Transverse colon (tissue), 4 donors: Measurements from ENCODE around the gene SSBP4. TPM values are rescaled to one million over a fixed set of nuclear protein-coding genes. Genes with fewer than 3 reads are reported as not detected.

Source experiments
- DNase-seq: peaks from one replicate; pipeline ENCODE4 v3.0.0-alpha.2; 2019
- H3K27ac ChIP-seq, 4 donors: fragments of 200-600 bp; sonication (generic); 2 replicates each; pipeline ENCODE4 v1.5.1; 2016 to 2018; ENCODE audit warnings: inconsistent platforms in 4 of 4
- H3K27me3 ChIP-seq: fragments of 200-600 bp; sonication (generic); 2 replicates; pipeline ENCODE4 v1.5.1; 2017; ENCODE audit warnings: inconsistent platforms
- H3K36me3 ChIP-seq, 4 donors: fragments of 200-600 bp; sonication (generic); 2 replicates each; pipeline ENCODE4 v1.5.1; 2017 to 2019; ENCODE audit warnings: inconsistent platforms in 4 of 4
- H3K4me1 ChIP-seq, 4 donors: fragments of 200-600 bp; sonication (generic); 2 replicates each; pipeline ENCODE4 v1.5.1; 2017 to 2020; ENCODE audit warnings: inconsistent platforms in 4 of 4
- H3K4me3 ChIP-seq, 4 donors: fragments of 200-600 bp; sonication (generic); 1 replicate in 1 of 4; 2 replicates in 3 of 4; pipeline versions ENCODE4 v1.5.1 to v1.6.1; 2017 to 2019; ENCODE audit warnings: inconsistent platforms in 4 of 4
- H3K9me3 ChIP-seq, 2 donors: fragments of 200-600 bp; sonication (generic); 2 replicates each; pipeline ENCODE4 v1.5.1; 2017 to 2019; ENCODE audit warnings: inconsistent platforms in 2 of 2
- EP300 ChIP-seq: sonication (generic); formaldehyde crosslinking; IDR thresholded peaks from one replicate; pipeline ENCODE4 v1.6.1; 2017; ENCODE audit warnings: antibody characterized with exemption, low read depth
- POLR2A ChIP-seq: fragments of 450-650 bp; IDR thresholded peaks from one replicate; pipeline ENCODE4 v1.6.1; 2016; ENCODE audit warnings: antibody characterized with exemption, mild to moderate bottlenecking, moderate library complexity
- POLR2AphosphoS5 ChIP-seq, 3 donors: sonication (generic); formaldehyde crosslinking; IDR thresholded peaks; one replicate each; pipeline ENCODE4 v1.6.1; 2016; ENCODE audit warnings: antibody characterized with exemption in 3 of 3
- WGBS, 2 donors: methylation state at CpG; one replicate each; pipeline ENCODE4 v1.1.5; 2018; ENCODE audit warnings: low coverage in 1 of 2; 5-methylcytosine and 5-hydroxymethylcytosine counted together
- in situ Hi-C, 4 donors: fragments of 200-750 bp; cut with MboI; loops; one replicate each; pipeline versions ENCODE4 v1.15.0 to v1.15.1; 2017; ENCODE audit warnings: low sequenced_read_pairs in 3 of 4, low pct_ligation_motif_present in 1 of 4, low pct_unique_long_range_greater_than_20kb in 1 of 4
- intact Hi-C: fragments of 100-400 bp; cut with DNase I; formaldehyde crosslinking; loops from one replicate; pipeline ENCODE4 v1.15.1; 2023; ENCODE audit warnings: low total_unique reads
- total RNA-seq, 4 donors: library from RNA; depleted of rRNA; stranded (reverse); fragments of >200 nt; gene quantifications; one replicate each; pipeline ENCODE4 v1.1.0, GENCODE V29; 2016
- TF ChIP-seq, protein P1 (sequence below), 5 experiments: fragments of 200-600 bp in 3 of 5; fragments of 450-650 bp in 2 of 5; sonication (generic) in 3 of 5; IDR thresholded peaks; 1 replicate in 2 of 5; 2 replicates in 3 of 5; pipeline ENCODE4 v1.5.1; 2016 to 2017; ENCODE audit warnings: antibody characterized with exemption in 5 of 5, inconsistent platforms in 3 of 5, mild to moderate bottlenecking in 2 of 5, moderate library complexity in 1 of 5

The SSBP4 gene
- total RNA-seq, 4 donors from 2014 or later, result 9.4 to 40.4 (median 32.2) TPM

DNA sequence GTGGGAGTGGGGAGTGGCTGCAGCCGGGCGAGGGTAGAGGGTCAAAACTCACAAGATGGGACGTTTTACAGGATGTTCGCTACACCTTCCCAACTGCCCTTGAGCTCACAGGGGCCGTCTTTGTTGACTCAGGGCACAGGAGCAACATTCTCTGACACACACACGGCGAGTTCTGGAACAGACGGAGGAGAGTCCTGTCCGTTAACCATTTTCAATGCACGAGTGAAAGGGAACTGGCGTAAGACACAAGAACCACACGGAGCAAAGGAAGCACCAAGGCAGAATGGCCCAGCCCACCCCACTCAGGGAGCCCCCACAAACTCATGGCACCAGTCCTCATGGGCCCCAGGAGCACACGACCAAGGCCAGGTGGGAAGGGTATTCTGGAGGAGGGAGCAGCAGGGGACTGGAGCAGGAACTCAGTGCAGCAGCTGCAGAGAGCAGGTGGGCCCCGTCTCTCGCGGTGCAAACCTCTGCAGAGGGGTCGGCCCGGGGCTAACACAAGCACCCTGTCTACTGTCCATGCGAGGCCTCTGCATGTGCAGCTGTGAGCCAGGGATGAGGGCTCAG is 56.6 kb downstream of the SSBP4 start:
- 72% methylated on average over 19 of the region's 19 CpGs; no CpG with 5 or more reads in 1 of the 2 donors for WGBS, 2 donors
- H3K4me1 ChIP-seq, result peaks cover 46 to 66% (median 58%) of the 10 kb centered on the region in 4 donors
- no peak overlapping the region for H3K4me3 ChIP-seq
- intact Hi-C loops (loop anchor here (5.0 kb wide), 1 partner anchor 486 kb away; no protein-coding TSS in a partner anchor), in situ Hi-C loops (no loop called here)
- no peaks in the 10 kb centered on the region for H3K9me3 ChIP-seq
- no peak for DNase-seq
- TF ChIP-seq POLR2A (no peak), POLR2AphosphoS5 (IDR thresholded peaks at IDR 0.05) (no peak), EP300 (no peak)
- TF ChIP-seq, protein P1, sequence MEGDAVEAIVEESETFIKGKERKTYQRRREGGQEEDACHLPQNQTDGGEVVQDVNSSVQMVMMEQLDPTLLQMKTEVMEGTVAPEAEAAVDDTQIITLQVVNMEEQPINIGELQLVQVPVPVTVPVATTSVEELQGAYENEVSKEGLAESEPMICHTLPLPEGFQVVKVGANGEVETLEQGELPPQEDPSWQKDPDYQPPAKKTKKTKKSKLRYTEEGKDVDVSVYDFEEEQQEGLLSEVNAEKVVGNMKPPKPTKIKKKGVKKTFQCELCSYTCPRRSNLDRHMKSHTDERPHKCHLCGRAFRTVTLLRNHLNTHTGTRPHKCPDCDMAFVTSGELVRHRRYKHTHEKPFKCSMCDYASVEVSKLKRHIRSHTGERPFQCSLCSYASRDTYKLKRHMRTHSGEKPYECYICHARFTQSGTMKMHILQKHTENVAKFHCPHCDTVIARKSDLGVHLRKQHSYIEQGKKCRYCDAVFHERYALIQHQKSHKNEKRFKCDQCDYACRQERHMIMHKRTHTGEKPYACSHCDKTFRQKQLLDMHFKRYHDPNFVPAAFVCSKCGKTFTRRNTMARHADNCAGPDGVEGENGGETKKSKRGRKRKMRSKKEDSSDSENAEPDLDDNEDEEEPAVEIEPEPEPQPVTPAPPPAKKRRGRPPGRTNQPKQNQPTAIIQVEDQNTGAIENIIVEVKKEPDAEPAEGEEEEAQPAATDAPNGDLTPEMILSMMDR (IDR thresholded peaks at IDR 0.05), result no peak
- no peaks in the 10 kb centered on the region for H3K27me3 ChIP-seq
- H3K27ac ChIP-seq, result peak overlapping the region; percentile 43 to 82 (median 62)
- no peaks in the 10 kb centered on the region for H3K36me3 ChIP-seq

DNA sequence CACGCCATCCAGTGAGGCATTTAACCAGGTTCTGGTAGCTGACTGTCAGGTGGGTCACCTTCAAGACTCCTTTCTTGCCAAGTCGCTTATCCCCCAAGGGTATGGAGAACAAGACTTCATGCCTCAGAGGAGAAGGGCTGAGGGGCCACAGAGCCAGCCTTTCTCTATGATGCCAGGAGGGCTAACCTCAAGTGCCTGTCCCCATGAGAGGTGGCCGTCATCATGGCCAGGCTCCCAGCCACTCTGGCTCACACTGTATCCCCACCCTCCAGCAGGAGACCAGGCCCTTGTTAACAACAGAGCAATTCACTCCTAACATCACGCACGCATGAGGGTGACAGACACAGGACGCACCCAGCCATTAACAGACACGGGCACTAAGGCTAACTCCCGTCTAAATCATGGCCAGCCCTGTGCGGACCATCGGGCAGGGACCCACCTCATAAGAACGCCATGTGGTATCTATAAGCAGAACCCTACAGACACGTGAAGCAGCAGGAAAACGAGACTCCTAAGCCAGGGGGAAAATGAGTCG is 57.4 kb downstream of the SSBP4 start:
- H3K4me1 ChIP-seq, result peaks cover 49 to 72% (median 63%) of the 10 kb centered on the region in 4 donors
- DNase-seq, result no peak
- no peaks in the 10 kb centered on the region for H3K27me3 ChIP-seq
- H3K36me3 ChIP-seq, result no peaks in the 10 kb centered on the region
- no peaks in the 10 kb centered on the region for H3K9me3 ChIP-seq
- WGBS, 2 donors, result 86 to 92% methylated on average over 6 to 14 of the region's 14 CpGs
- H3K4me3 ChIP-seq, result no peak overlapping the region
- H3K27ac ChIP-seq, result peak overlapping the region; percentile 43 to 88 (median 81)
- intact Hi-C loops, result loop anchor here (5.0 kb wide), 1 partner anchor 486 kb away; no protein-coding TSS in a partner anchor
- in situ Hi-C loops, result no loop called here
- no peak for TF ChIP-seq POLR2AphosphoS5 (IDR thresholded peaks at IDR 0.05)
- TF ChIP-seq POLR2A, result no peak
- no peak for TF ChIP-seq EP300
- TF ChIP-seq, protein P1 (IDR thresholded peaks at IDR 0.05), result no peak

DNA sequence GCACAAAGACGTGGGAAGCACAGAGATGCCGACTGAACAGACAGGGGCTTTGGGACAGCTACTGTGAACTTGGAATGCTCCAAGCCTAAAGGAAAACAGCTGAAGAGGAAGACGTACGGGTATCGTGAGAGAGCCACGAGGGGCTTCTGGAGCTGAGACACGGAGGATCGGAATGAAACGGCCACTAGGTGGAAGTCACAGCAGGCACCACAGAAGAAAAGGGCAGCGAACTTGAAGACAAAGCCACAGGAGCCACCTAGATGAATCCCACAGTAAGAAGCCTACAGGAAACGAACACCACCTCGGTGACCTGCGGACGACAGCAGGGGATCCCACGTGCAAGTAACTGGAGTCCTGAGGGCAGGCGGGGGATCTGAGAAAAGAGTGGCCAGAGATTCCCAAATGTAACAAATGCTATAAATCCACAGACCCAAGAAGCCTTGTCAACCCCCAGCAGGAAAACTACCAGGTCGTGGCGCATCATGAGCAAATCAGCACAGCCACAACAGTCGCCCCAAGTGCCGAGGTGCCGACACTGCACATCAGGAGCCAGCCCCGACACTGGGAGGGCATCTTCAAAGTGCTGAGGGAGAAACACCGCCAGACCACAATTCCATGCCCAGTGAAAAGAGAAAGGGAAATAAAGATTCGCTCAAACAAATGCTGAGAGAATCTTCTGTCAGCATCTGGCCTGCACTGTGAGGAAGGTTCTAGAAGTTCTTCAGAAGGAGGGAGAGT is 58.0 kb downstream of the SSBP4 start:
- Histone ChIP-seq H3K4me1 (peaks cover 49 to 75% (median 63%) of the 10 kb centered on the region in 4 donors), H3K27ac (peak overlapping the region; percentile 43 to 88 (median 81)), H3K27me3 (no peaks in the 10 kb centered on the region), H3K36me3 (no peaks in the 10 kb centered on the region), H3K4me3 (no peak overlapping the region), H3K9me3 (no peaks in the 10 kb centered on the region)
- no peak for DNase-seq
- TF ChIP-seq POLR2A (no peak), POLR2AphosphoS5 (IDR thresholded peaks at IDR 0.05) (no peak)
- 81 to 83% methylated on average over 20 of the region's 24 CpGs for WGBS, 2 donors
- in situ Hi-C loops (no loop called here), intact Hi-C loops (loop anchor here (5.0 kb wide), 1 partner anchor 485 kb away; no protein-coding TSS in a partner anchor)

DNA sequence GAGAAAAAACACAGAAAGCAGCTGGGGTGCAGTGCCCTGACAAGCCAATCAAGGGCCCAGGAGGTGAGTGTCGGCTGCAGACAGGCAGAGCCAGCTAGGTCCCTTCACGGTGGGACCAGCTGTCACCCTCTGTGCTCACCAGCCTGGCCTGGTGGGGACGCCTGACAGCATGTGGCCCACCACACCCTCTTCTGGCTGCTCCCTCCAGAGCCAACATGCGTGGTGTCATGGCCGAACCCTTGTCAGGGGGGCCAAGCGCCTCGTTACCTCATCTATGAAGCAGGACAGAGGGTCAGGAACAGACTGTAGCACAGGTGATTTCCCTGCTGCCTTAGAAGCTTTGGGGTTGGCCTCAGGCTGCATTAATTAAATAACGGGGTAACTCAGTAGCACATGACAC is 58.8 kb downstream of the SSBP4 start:
- Histone ChIP-seq H3K4me1 (peaks cover 48 to 76% (median 64%) of the 10 kb centered on the region in 4 donors), H3K4me3 (no peak overlapping the region), H3K9me3 (no peaks in the 10 kb centered on the region), H3K27me3 (no peaks in the 10 kb centered on the region), H3K36me3 (no peaks in the 10 kb centered on the region), H3K27ac (peak overlapping the region; percentile 80 to 88 (median 84))
- DNase-seq, result no peak
- in situ Hi-C loops, result no loop called here
- intact Hi-C loops, result loop anchor here (5.0 kb wide), 1 partner anchor 484 kb away; no protein-coding TSS in a partner anchor
- 80 to 84% methylated on average over 1 to 8 of the region's 8 CpGs for WGBS, 2 donors
- TF ChIP-seq, protein P1 (IDR thresholded peaks at IDR 0.05), result no peak
- no peak for TF ChIP-seq EP300
- no peak for TF ChIP-seq POLR2A
- TF ChIP-seq POLR2AphosphoS5 (IDR thresholded peaks at IDR 0.05), result no peak
